ENCODE measurements around the gene CATSPER1.

GRCh38 chr11:66045177-66045639 lies 18.9 kb upstream of the CATSPER1 start:
- TF ChIP-seq POLR2AphosphoS5 (IDR thresholded peaks at IDR 0.05; ENCODE audit: borderline replicate concordance, low read depth, low read length) (no peak), EZH2 (IDR thresholded peaks at IDR 0.05) (no peak)

All from SK-N-MC (cell line).